ENCODE data around the gene MMP28.

DNA sequence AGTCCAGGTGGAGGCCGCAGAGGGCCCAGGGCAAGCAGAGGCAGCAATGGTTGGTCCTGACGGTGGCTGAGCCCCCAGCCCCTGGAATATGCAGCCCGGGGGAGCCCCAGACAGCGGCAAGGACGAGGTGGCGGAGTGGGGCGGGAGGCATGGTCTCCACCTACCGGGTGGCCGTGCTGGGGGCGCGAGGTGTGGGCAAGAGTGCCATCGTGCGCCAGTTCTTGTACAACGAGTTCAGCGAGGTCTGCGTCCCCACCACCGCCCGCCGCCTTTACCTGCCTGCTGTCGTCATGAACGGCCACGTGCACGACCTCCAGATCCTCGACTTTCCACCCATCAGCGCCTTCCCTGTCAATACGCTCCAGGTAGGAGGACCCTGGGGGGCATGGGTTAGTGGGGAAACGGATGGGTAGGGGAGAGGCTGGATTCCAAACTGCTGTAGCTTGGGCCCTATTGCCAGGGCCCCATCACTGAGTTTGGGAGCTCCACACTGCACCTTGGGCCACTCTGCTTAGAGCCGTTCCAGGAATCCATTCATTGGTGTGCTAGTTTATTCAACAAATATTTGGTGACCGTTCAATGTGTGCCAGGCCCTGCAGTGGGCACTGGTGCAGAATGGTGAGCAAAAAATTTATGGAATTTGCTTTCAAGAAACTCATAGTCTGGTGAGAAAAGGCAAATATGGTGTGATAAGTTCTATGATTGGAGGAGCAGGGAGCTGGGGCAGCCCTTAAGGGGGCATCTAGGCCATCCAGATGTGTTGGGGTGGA lies 60.2 kb downstream of the MMP28 start:
- TF ChIP-seq LARP7 (IDR thresholded peaks at IDR 0.05) = no peak
- TF ChIP-seq, protein P1, sequence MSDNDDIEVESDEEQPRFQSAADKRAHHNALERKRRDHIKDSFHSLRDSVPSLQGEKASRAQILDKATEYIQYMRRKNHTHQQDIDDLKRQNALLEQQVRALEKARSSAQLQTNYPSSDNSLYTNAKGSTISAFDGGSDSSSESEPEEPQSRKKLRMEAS (IDR thresholded peaks at IDR 0.05; ENCODE audit: low read depth, low read length) = no peak
- TF ChIP-seq MTA2 (IDR thresholded peaks at IDR 0.05; ENCODE audit: low read depth) = no peak
- TF ChIP-seq POLR2AphosphoS5 (IDR thresholded peaks at IDR 0.05; ENCODE audit: low read length) = no peak
- TF ChIP-seq TAF1 (IDR thresholded peaks at IDR 0.05; ENCODE audit: borderline replicate concordance, low read depth, low read length) = no peak
